ENCODE measurements around the gene GID8.

Gene GID8

GRCh38 chr20:62943396-62943795 is 5.4 kb downstream of the GID8 start:
- TF ChIP-seq CTCF (IDR thresholded peaks at IDR 0.05; ENCODE audit: borderline replicate concordance, insufficient read depth, low read depth, low read length): no peak
- no peak overlapping the region for H3K4me3 ChIP-seq (ENCODE audit: low read depth, low read length)

GRCh38 chr20:62944184-62944583 is 6.2 kb downstream of the GID8 start:
- no peak overlapping the region for H3K4me3 ChIP-seq (ENCODE audit: low read depth, low read length)
- TF ChIP-seq CTCF (IDR thresholded peaks at IDR 0.05; ENCODE audit: borderline replicate concordance, insufficient read depth, low read depth, low read length): no peak

- H3K4me3 ChIP-seq (ENCODE audit: low read depth, low read length): no peak overlapping the region
- no peak for TF ChIP-seq CTCF (IDR thresholded peaks at IDR 0.05; ENCODE audit: borderline replicate concordance, insufficient read depth, low read depth, low read length)
These were observed 6.8 kb downstream of the GID8 start for GRCh38 chr20:62944746-62945145.

GRCh38 chr20:62945771-62946339 is 7.9 kb downstream of the GID8 start:
- no peak for TF ChIP-seq CTCF (IDR thresholded peaks at IDR 0.05; ENCODE audit: borderline replicate concordance, insufficient read depth, low read depth, low read length)
- no peak overlapping the region for H3K4me3 ChIP-seq (ENCODE audit: low read depth, low read length)

GRCh38 chr20:62946918-62947317 is 9.0 kb downstream of the GID8 start:
- TF ChIP-seq CTCF (IDR thresholded peaks at IDR 0.05; ENCODE audit: borderline replicate concordance, insufficient read depth, low read depth, low read length): no peak
- no peak overlapping the region for H3K4me3 ChIP-seq (ENCODE audit: low read depth, low read length)

DNA sequence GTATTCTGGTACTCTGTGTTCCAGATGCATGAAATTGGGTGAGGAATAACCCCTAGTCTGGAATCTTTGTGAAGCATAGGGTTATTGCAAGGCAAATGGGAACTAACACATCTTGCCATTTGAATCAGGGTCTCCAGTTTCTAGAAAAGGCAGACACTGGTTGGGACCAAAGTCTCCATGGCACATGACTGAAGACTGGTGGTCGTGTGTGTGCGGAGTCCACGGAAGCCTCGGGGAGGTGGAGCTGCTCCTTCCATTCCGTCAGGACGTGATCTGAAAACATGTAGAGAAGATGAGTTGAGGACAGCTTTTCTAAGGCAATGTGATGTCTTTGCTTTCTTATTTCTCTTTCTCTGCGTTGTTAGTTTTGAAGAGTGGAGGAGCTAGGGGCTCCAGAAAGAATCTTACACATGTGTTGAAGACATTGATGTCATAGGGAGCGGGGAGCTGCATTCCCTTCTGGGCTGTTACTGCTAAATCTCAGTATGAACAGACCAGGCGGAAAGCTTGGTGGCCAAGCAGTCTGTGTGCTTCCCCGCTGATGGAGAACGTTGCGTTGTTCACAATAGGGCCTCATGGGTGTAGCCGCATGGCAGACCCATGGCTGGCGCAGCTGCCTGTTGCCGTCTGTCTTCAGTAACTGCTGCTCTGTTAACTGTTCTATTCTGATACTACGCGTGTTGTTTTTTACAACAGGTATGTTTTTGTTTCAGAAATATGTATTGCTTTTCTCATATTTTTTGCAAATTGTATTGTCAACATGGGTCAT is 9.8 kb downstream of the GID8 start:
- no peak for TF ChIP-seq CTCF (IDR thresholded peaks at IDR 0.05; ENCODE audit: borderline replicate concordance, insufficient read depth, low read depth, low read length)
- no peak overlapping the region for H3K4me3 ChIP-seq (ENCODE audit: low read depth, low read length)

All from GM12875 (cell line).